ENCODE measurements around the gene ABCA4.
"Not testable (repeated sequence)": the region's sequence is repeated elsewhere in the genome, so short reads cannot be mapped to it uniquely, and the experiment has no call there.

ABCA4 gene

GRCh38 chr1:94120991-94121390 is at the start of gene ABCA4:
Gene ABCA4, minus strand, starts transcription at chr1:94121148. Its CDS starts 103 bp downstream, at chr1:94121045.
- no peak for DNase-seq

GRCh38 chr1:94169126-94169525 is 48.2 kb upstream of the ABCA4 start:
- no peak for DNase-seq

DNA sequence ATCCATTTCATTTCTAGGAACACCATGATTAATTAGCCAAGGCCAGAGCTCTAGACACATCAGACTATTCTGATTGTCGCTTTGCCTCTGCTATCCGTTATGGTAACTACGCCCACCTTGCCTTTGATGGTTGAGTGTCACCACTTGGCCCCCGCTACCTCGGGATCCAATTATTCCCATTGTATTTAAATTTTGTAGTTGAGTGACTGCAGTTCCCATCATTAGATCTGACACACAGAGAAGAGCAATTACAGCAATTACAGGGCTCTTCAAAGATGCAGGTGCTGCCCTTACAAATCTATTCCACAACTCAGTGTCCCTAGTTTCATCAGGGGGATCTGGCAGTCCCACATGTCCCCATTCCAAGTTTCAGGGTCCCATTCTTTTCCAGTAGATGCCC is 44.9 kb upstream of the ABCA4 start:
- no peak for DNase-seq

DNA sequence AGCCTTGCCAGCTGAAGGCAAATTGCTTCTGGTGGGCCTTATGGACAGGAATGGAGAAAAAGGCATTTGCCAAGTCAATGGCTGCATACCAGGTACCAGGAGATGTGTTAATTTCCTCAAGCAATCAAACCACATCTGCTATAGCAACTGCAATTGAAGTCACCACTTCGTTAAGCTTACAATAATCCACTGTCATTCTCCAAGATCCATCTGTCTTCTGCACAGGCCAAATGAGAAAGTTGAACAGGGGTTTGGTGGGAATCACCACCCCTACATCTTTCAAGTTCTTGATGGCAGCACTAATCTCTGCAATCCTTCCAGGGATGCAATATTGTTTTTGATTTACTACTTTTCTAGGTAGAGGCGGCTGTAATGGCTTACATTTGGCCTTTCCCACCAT is 43.9 kb upstream of the ABCA4 start:
- not testable (repeated sequence) for DNase-seq

DNA sequence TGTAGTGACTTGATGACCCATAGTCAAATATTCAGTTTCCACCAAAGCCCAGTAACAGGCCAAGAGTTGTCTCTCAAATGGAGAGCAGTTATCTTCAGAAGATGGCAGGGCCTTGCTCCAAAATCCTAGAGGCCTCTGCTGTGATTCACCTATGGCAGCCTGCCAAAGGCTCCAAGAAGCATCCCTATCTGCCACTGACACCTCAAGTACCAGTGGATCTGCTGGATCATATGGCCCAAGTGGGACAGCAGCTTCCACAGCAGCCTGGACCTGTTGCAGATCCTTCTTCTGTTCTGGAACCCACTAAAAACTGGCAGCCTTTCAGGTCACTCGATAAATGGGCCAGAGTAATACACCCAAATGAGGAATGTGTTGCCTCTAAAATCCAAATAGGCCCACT is 43.2 kb upstream of the ABCA4 start:
- not testable (repeated sequence) for DNase-seq

DNA sequence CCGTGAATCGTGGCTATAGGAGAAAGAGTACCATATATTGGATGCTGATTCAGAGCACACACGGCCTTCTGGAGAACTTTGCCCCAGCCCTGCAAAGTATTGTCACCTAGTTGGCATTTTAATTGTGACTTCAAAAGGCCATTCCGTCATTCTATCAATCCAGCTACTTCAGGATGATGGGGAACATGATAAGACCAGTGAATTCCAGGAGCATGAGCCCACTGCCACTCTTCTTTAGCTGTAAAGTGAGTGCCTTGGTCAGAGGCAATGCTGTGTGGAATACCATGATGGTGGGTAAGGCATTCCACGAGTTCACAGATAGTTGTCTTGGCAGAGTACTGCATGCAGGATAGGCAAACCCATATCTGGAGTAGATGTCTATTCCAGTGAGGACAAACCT is 42.3 kb upstream of the ABCA4 start:
- not testable (repeated sequence) for DNase-seq

- DNase-seq, result no peak
Measured at GRCh38 chr1:94160811-94161210, 39.9 kb upstream of the ABCA4 start.

- DNase-seq, result no peak
Measured at GRCh38 chr1:94156096-94156625, 35.2 kb upstream of the ABCA4 start.

DNA sequence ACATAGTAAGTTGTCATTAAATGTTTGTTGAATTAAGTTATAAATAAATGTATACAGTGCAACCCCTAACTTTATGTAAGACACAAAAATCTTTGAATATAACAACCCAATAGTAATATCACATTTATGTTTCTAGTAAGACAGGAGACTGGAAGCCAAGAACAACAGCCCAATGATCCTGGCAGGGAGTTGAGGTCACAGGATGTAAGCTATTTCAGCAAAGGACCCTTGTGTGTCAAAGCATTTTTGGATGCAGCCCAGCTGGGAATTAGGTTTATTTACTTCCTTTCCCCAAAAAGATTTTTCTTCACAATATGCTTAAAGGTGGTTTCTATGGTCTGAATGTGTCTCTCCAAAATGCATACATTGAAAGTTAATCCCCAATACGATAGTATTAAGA is 34.0 kb upstream of the ABCA4 start:
- DNase-seq, result no peak

DNA sequence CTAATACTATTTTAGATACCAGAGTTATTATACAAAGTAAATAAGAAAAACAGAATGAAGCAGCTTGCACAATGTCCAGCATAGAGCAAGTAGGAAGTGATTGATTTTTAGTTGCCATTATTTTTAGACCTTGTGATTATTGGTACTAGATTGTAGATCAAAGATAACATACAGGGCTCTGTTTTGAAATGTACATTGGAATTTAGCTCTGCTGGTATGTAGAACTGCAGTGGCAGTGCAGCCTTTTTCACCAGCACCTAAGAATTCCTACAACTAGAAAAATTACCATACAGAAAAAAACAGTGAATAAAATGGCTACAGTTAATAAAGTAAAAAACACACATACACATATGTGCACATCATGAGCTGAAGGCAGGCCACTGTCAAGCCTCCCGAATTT is 32.2 kb upstream of the ABCA4 start:
- no peak for DNase-seq

DNA sequence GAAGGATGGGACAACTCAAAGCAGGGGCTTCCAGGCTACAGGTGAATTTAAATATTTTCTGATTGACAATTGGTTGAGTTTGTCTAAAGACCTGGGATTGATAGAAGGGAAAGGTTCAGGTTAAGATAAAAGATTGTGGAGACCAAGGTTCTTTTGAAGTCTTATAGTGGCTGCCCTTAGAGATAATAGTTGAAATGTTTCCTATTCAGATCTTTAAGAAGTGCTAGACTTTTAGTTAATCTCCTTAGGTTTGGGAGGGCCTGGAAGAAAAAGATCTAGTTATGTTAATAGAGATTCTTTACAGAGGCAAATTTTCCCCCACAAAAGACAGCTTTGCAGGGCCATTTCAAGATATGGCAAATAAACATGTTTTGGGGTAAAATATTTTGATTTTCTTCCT is 28.2 kb upstream of the ABCA4 start:
- DNase-seq, result not testable (repeated sequence)

- no peak for DNase-seq
Measured at GRCh38 chr1:94146273-94146672, 25.3 kb upstream of the ABCA4 start.

GRCh38 chr1:94144836-94145235 is 23.9 kb upstream of the ABCA4 start:
- DNase-seq, result no peak

DNA sequence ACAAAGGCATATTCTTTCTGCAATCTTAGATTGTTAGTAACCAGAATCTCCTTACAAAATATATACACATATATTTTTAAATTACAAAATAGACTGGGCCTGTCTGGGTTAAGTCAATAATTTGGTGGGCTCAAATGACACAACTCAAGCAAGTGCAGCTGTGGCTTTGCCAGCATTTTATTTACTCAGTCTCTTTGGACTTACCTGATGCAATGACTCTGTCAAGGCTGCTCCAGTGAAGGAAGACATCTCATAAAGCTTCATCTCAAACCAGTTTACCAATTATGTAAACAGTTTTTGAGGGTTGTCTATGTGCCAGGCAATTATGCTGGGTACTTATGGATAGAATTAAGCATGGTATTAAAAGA is 22.8 kb upstream of the ABCA4 start:
- no peak for DNase-seq

GRCh38 chr1:94143173-94143808 is 22.3 kb upstream of the ABCA4 start:
- DNase-seq, result peak; percentile 3

DNA sequence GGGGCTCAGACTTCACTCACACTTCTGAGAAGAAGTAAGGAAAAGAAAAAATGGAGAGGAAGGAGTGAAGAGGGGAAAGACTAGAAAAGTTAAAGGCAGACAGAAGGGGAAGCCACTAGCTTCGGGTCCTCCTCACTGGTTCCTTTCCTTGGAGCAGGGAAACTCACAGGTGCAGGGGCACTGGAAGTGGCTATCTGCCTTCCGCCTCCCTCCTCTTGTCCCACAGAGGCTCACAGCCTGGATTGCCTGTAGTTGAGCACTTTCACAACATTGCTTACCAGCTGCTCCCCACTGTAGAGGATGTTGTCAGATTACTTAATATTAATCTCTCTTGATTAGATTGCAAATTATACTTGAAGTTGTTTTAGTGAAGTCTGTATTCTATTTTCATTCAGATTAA is 21.6 kb upstream of the ABCA4 start:
- DNase-seq, result no peak

DNA sequence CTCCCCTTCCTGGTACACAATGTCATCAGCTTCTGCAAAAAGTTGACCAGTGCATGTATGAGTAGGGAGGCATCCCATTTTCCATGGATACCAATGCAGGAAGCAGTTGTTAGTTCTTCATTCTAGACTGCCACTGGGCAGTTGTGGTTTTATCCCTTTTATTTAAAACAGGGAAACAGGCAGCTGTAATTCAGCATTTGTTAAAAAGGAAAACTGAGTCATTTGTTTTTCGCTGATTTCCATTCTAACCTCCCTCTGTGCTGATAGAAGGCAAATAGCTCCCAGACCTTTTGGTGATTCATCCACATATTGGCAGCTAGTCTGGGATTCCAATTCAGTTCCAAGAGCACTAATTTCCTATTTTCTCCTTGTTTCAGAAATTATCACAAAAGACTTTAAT is 21.1 kb upstream of the ABCA4 start:
- DNase-seq, result no peak

DNA sequence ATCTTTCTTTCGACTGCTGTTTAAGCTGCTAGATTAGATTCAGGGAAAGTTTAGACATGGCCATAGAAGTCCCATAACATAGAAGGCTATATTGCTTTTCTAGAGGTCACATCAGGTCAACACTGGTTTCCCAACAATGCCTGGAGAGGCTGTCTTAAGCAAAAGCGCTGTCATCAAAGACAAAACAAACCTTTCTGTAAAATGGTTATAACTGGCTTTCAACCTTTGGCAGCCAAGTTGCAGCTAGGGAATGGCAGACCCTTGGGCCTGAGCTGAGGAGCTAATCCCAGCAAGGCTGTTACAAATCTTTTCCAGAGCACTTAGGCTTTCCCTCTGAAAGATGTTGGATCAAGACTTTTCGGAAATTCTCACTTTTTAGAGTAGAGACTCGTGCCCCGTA is 11.2 kb upstream of the ABCA4 start:
- DNase-seq, result no peak

DNA sequence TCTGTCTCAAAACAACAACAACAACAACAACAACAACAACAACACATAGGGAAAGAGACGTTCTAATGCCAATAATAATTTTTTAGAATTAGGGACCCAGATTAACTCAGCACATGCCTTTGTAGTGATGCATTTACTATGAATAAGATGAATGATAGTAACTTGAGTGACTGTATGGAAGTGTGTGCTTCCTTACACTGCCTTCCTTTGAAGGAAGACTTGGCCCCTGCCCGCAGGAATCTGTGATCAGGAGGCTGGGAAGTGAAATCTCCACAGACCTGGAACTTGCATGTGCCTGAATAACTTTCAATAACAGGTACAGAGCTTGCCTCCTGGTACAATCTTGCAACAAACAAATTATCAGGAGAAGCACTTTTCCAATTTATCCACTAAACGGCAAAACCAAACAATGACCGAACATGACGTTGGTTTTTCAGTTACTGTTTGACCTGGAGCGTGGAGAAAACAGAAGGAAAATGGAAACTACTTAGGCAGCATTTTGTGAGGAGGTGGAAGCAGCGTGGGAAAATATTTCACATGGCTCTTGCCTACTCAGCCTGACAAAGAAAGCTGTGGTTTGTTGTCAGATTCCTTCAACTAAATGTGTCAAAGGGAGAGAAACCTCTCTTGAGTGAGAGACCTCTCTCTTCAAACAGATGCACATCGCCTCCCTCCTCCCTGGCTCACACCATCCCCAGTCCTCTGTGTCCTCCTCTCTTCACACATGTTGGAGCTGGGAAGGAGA is 10.1 kb upstream of the ABCA4 start:
- no peak for DNase-seq

DNA sequence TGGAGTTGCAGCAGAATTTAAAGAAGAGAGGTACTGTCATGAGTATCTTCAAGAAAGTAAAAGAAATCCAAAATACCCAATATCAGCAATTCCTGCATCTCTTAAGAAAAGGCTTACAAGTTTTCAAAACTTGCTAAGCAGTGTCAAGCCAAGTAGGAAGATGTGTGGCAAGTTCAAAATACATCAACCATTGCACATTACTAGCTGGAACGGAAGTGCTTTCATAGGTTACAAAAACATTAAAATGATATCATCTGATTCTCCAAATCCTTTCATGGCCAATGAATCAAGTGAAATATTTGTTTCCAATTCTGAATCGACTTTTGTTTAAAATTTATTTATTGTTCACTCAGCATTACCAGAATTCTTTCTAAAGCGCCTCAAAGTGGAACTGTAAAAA is 5.7 kb upstream of the ABCA4 start:
- no peak for DNase-seq

- DNase-seq, result no peak
Measured at GRCh38 chr1:94125551-94126514, 4.9 kb upstream of the ABCA4 start.

DNA sequence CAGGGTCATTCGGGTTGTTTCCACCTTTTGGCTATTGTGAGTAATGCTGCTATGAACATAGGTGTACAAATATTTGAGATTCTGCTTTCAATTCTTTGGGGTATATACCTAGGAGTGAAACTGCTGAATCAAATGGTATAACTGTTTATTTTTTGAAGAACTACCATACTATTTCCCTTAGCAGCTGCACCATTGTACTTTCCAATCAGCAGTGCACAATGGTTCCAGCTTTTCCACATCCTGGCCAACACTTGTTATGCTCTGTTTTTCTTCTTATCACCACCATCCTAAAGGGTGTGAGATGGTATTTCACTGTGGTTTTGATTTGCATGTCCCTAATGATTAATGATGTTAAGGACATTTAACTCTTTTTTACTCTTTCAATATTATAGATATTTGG is 3.6 kb upstream of the ABCA4 start:
- no peak for DNase-seq

GRCh38 chr1:94122201-94122970 is 1.4 kb upstream of the ABCA4 start:
- DNase-seq, result no peak
